ENCODE measurements around the gene CFAP74. TPM values are rescaled to one million over a fixed set of nuclear protein-coding genes. Genes with fewer than 3 reads are reported as not detected.

The CFAP74 gene
- total RNA-seq, 3 donors from 2014 or later (not counting 1 experiment from before 2014, with no cell fraction given) = not detected

GRCh38 chr1:1903224-1903623 is 100.4 kb downstream of the CFAP74 start:
- 97% methylated on average over 3 of the region's 12 CpGs for WGBS (ENCODE audit: insufficient coverage)
- Histone ChIP-seq H3K27ac (ENCODE audit: low read length) (no peak overlapping the region), H3K4me3 (ENCODE audit: low read length) (no peak overlapping the region), H3K27me3 (ENCODE audit: control insufficient read depth, insufficient read depth, low read length) (no peaks in the 10 kb centered on the region), H3K36me3 (ENCODE audit: control insufficient read depth, insufficient read depth, low read length) (no peaks in the 10 kb centered on the region), H3K4me1 (ENCODE audit: control insufficient read depth, insufficient read depth, low read length) (peaks cover 25% of the 10 kb centered on the region), H3K9me3 (ENCODE audit: control insufficient read depth, insufficient read depth, low read length) (no peaks in the 10 kb centered on the region)
- TF ChIP-seq CTCF (IDR thresholded peaks at IDR 0.05) = no peak
- Mint-ChIP-seq H3K9me3 (no peaks in the 10 kb centered on the region), H3K4me3 (no peak overlapping the region), H3K36me3 (no peaks in the 10 kb centered on the region), H3K4me1 (peaks cover 7% of the 10 kb centered on the region in 2 donors), H3K27ac (no peak overlapping the region), H3K27me3 (ENCODE audit: low read depth in 2 of 2) (peaks cover 0 to 4% of the 10 kb centered on the region in 2 donors)
- ATAC-seq (no peak), DNase-seq (no peak)
- intact Hi-C loops (cut with micrococcal nuclease) = no loop called here

GRCh38 chr1:1901641-1902294 is 101.8 kb downstream of the CFAP74 start:
- Histone ChIP-seq H3K27me3 (ENCODE audit: control insufficient read depth, insufficient read depth, low read length) (no peaks in the 10 kb centered on the region), H3K9me3 (ENCODE audit: control insufficient read depth, insufficient read depth, low read length) (no peaks in the 10 kb centered on the region), H3K4me3 (ENCODE audit: low read length) (no peak overlapping the region), H3K36me3 (ENCODE audit: control insufficient read depth, insufficient read depth, low read length) (no peaks in the 10 kb centered on the region), H3K27ac (ENCODE audit: low read length) (no peak overlapping the region), H3K4me1 (ENCODE audit: control insufficient read depth, insufficient read depth, low read length) (peaks cover 16% of the 10 kb centered on the region)
- TF ChIP-seq CTCF (IDR thresholded peaks at IDR 0.05) = no peak
- no peak overlapping the region for H3K4me3 Mint-ChIP-seq
- no peak overlapping the region for H3K27ac Mint-ChIP-seq
- H3K36me3 Mint-ChIP-seq = no peaks in the 10 kb centered on the region
- DNase-seq (no peak), ATAC-seq (no peak)
- intact Hi-C loops (cut with micrococcal nuclease) = no loop called here
- H3K27me3 Mint-ChIP-seq (ENCODE audit: low read depth in 2 of 2) = peaks cover 0 to 4% of the 10 kb centered on the region in 2 donors
- WGBS (ENCODE audit: insufficient coverage) = 58% methylated on average over 13 of the region's 13 CpGs
- no peaks in the 10 kb centered on the region for H3K9me3 Mint-ChIP-seq
- peaks cover 7% of the 10 kb centered on the region in 2 donors for H3K4me1 Mint-ChIP-seq

- Mint-ChIP-seq H3K4me1 (peaks cover 2% of the 10 kb centered on the region in 2 donors), H3K27ac (no peak overlapping the region), H3K9me3 (no peaks in the 10 kb centered on the region), H3K4me3 (no peak overlapping the region), H3K27me3 (ENCODE audit: low read depth in 2 of 2) (peaks cover 0 to 4% of the 10 kb centered on the region in 2 donors), H3K36me3 (no peaks in the 10 kb centered on the region)
- no peak for ATAC-seq
- H3K36me3 ChIP-seq (ENCODE audit: control insufficient read depth, insufficient read depth, low read length) = no peaks in the 10 kb centered on the region
- H3K9me3 ChIP-seq (ENCODE audit: control insufficient read depth, insufficient read depth, low read length) = no peaks in the 10 kb centered on the region
- H3K4me1 ChIP-seq (ENCODE audit: control insufficient read depth, insufficient read depth, low read length) = peaks cover 10% of the 10 kb centered on the region
- TF ChIP-seq CTCF (IDR thresholded peaks at IDR 0.05) = no peak
- intact Hi-C loops (cut with micrococcal nuclease) = no loop called here
- no peaks in the 10 kb centered on the region for H3K27me3 ChIP-seq (ENCODE audit: control insufficient read depth, insufficient read depth, low read length)
- DNase-seq = no peak
- WGBS (ENCODE audit: insufficient coverage) = 76% methylated on average over 12 of the region's 14 CpGs
- no peak overlapping the region for H3K4me3 ChIP-seq (ENCODE audit: low read length)
- no peak overlapping the region for H3K27ac ChIP-seq (ENCODE audit: low read length)
Measured at GRCh38 chr1:1900883-1901640, 102.5 kb downstream of the CFAP74 start.
